ENCODE data around the gene CHCHD4. TPM values are rescaled to one million over a fixed set of nuclear protein-coding genes. Genes with fewer than 3 reads are reported as not detected.

The CHCHD4 gene
- total RNA-seq, 1 donor from 2014 or later = 12.0 TPM

DNA sequence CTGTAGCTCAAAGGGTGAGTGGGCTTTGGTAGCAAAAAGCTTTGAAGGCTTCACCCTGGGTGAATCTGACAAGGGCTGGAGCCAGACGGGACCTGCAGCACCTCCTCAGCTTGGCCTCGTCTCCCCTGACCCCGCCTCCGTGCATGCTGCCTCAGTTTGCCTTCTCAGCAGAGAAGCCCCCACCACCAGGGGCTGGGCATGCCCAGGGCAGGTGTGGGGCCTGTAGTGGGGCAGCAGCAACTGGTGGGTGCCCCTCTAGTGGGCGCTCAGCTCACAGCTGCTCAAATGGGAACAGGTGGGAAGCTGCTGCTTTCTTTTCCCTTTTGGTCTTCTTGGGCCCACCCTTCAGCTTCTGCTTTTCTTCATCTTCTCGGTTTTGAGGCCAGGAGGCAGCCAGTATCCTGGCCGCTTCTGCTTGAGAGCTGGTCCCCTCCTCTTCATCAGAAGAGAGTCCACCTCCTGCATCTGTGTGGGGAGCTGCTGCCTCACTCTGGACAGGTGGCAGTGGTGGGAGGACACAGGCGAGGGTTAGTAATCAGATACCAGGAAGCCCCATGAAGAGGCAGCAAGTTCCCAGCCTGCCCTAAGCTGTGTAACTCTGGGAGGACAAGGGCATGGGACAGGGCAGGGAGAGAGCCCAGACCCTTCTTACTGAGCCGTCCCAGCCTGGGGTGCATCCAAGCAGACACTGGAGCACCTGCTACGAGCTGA lies 21.2 kb upstream of the CHCHD4 start:
- Histone ChIP-seq H3K27me3 (no peaks in the 10 kb centered on the region), H3K4me1 (peaks cover 50% of the 10 kb centered on the region), H3K9me3 (no peaks in the 10 kb centered on the region), H3K36me3 (peaks cover 54% of the 10 kb centered on the region), H3K27ac (peak overlapping the region; percentile 96), H3K4me3 (no peak overlapping the region)
- ATAC-seq = no peak
- intact Hi-C loops (cut with DNase I) = no loop called here
- DNase-seq = no peak
- TF ChIP-seq, protein P1, sequence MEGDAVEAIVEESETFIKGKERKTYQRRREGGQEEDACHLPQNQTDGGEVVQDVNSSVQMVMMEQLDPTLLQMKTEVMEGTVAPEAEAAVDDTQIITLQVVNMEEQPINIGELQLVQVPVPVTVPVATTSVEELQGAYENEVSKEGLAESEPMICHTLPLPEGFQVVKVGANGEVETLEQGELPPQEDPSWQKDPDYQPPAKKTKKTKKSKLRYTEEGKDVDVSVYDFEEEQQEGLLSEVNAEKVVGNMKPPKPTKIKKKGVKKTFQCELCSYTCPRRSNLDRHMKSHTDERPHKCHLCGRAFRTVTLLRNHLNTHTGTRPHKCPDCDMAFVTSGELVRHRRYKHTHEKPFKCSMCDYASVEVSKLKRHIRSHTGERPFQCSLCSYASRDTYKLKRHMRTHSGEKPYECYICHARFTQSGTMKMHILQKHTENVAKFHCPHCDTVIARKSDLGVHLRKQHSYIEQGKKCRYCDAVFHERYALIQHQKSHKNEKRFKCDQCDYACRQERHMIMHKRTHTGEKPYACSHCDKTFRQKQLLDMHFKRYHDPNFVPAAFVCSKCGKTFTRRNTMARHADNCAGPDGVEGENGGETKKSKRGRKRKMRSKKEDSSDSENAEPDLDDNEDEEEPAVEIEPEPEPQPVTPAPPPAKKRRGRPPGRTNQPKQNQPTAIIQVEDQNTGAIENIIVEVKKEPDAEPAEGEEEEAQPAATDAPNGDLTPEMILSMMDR (IDR thresholded peaks at IDR 0.05) = no peak

DNA sequence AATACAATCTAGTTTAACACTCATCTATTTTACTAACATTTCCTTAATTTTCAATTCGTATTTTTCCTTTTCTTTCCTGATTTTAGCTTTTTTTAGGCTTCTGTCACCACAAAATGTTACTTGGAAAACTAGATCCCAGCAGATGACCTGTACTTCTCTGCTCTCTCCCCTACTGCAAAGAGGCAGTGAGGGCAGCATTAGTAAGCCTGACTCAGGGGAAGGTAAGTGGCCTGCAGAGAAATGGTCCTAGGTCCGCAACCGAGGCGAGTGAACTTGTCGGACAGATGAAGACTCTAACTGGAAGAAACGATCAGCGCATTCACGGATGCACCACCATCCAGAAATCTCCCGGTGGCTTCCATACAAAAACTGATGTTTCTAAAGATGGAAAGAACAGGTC lies 20.6 kb upstream of the CHCHD4 start:
- peaks cover 55% of the 10 kb centered on the region for H3K4me1 ChIP-seq
- ATAC-seq (no peak), DNase-seq (no peak)
- H3K27me3 ChIP-seq = no peaks in the 10 kb centered on the region
- TF ChIP-seq, protein P1 (IDR thresholded peaks at IDR 0.05) = no peak
- H3K27ac ChIP-seq = peak overlapping the region; percentile 96
- no peak overlapping the region for H3K4me3 ChIP-seq
- intact Hi-C loops (cut with DNase I) = no loop called here
- peaks cover 60% of the 10 kb centered on the region for H3K36me3 ChIP-seq
- H3K9me3 ChIP-seq = no peaks in the 10 kb centered on the region

DNA sequence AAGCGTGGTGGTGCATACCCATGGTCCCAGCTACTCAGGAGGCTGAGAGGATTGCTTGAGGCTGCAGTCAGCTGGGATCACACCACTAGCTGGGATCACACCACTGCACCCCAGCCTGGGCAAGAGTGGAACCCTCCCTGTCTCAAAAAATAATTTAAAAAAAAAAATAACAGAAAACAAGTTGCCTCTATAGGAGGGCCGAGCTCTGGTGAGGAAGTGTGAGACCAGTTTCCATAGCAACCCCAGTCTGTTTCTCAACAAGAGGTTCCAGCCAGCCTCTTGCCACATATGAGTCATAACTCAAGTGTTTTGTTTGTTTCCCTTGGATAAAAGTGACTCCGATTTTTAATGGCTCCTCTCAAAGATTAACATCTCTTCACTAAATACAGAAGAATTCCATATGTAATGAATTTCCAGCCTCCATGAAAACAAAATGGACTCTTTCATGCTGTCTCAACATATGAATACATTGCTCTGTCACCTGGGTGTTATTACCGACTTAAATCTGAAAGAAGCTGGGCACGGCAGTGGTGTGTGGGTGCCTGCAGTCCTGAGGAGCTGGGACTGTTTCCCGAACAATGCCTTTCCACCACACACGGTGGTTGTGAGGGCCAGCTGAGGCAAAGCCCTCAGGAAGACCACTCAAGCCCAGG lies 19.9 kb upstream of the CHCHD4 start:
- peaks cover 67% of the 10 kb centered on the region for H3K36me3 ChIP-seq
- intact Hi-C loops (cut with DNase I) = no loop called here
- H3K27me3 ChIP-seq = no peaks in the 10 kb centered on the region
- DNase-seq (no peak), ATAC-seq (peak; percentile 73)
- H3K4me3 ChIP-seq = peak overlapping the region; percentile 2
- no peaks in the 10 kb centered on the region for H3K9me3 ChIP-seq
- TF ChIP-seq, protein P1 (IDR thresholded peaks at IDR 0.05) = no peak
- H3K4me1 ChIP-seq = peaks cover 55% of the 10 kb centered on the region
- peak overlapping the region; percentile 96 for H3K27ac ChIP-seq

DNA sequence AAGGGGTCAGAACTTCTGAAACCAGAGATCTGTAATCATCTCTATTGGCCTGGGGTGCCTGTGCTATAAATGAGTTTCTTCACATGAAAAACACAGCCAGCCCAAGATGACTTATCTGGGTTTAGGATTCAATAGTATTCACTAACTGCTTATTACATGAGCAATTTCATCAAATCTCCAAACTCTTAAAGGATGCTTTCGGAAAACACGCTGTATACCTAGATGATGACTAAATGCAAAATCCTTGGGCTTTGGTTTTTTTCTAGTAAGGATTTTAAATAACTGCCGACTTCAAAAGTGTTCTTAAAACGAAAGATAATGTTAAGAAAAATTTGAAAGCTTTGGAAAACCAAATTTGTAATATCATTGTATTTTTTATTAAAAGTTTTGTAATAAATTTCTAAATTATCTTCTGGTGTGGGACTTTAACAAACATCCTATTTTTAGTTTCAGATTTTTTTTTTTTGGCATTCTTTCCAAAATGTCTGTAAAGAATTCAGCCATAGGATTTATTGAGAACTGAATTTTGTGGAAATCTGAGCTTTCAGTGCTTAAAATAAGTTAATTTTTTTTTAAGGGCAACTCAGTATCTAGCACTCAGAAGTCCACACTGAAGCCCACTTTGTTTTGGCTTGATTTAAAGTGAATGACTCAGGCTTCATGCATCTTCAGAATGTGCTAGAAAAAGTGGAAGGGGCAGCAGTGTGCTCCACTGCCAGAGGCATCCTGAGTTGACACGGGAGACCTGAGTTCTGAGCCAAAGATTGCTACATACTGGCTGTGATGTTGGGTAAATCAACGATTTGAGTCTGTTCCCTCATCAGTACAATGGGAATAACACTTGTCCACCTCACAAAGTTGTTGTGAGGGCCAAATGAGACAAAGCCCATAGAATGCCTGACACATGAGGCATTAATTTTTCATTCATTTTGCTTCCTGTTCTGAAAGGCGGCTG lies 18.9 kb upstream of the CHCHD4 start:
- Histone ChIP-seq H3K4me1 (peaks cover 55% of the 10 kb centered on the region), H3K9me3 (no peaks in the 10 kb centered on the region), H3K27ac (peak overlapping the region; percentile 96), H3K27me3 (no peaks in the 10 kb centered on the region), H3K36me3 (peaks cover 72% of the 10 kb centered on the region), H3K4me3 (no peak overlapping the region)
- ATAC-seq = peak; percentile 61
- intact Hi-C loops (cut with DNase I) = no loop called here
- TF ChIP-seq, protein P1 (IDR thresholded peaks at IDR 0.05) = no peak
- no peak for DNase-seq

DNA sequence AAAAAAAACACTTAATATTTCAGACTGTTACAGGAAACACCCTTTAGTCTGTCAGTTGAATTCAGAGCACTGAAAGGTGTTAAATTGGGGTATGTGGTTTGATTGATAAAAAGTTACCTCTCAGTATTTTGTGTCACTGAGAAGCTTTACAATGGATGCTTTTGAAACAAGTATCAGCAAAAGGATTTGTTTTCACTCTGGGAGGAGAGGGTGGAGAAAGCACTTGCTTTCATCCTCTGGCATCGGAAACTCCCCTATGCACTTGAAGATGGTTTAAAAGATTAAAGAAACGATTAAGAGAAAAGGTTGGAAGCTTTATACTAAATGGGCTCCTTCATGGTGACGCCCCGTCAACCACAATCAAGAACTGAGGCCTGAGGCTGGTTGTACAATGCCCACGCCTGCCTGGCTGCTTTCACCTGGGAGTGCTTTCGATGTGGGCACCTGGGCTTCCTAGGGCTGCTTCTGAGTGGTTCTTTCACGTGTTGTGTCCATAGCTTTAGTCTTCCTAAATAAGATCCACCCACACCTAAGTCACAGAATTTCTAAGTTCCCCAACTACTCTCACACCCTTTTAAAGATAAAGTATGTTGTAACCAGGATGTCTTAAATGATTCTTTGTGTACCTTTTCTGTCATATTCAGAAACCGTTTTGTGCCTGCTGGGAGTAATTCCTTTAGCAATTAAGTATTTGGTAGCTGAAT lies 18.0 kb upstream of the CHCHD4 start:
- H3K36me3 ChIP-seq = peaks cover 72% of the 10 kb centered on the region
- intact Hi-C loops (cut with DNase I) = no loop called here

More for the DNA sequence above, 18.0 kb upstream of the CHCHD4 start:
- ATAC-seq = no peak
- DNase-seq = no peak
- TF ChIP-seq, protein P1 (IDR thresholded peaks at IDR 0.05) = no peak
- H3K4me1 ChIP-seq = peaks cover 55% of the 10 kb centered on the region
- H3K9me3 ChIP-seq = no peaks in the 10 kb centered on the region
- no peak overlapping the region for H3K4me3 ChIP-seq
- H3K27me3 ChIP-seq = no peaks in the 10 kb centered on the region
- peak overlapping the region; percentile 96 for H3K27ac ChIP-seq

Measured in upper lobe of right lung (tissue), 1 donor.